ENCODE measurements around the gene HDC.

DNA sequence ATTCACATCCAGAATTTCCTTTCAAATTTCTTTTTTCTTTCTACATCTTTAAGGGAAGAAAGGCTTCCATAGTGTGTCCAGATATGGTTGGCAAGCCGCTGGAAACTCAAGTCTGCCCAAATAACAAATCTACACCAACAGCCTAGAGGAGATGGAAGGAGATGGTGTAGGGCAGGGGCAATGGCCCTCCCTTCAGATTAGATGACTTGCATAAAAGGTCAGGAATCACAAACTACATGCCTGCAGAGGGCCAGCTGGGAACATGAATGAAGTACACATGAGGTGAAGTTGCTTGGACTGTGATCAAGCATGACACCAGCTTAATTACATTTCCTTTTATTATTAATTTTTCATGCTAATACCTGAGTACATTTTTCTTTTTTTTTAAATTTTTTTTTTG, 73.4 kb downstream of the HDC start:
- TF ChIP-seq EZH2 (IDR thresholded peaks at IDR 0.05) (no peak), POLR2A (IDR thresholded peaks at IDR 0.05; ENCODE audit: borderline replicate concordance, extremely low read depth, insufficient read depth, insufficient read length) (no peak), JUND (IDR thresholded peaks at IDR 0.05) (no peak)
